Epithelial cell of esophagus (primary cell): Measurements from ENCODE around the gene EYA4.
A peak's percentile ranks its signal among the peaks of the same experiment; 100 is the strongest.

ENCODE experiments used
- DNase-seq: peaks from one replicate; pipeline ENCODE4 v3.0.0; 2010; ENCODE audit warnings: low read depth
- H3K4me3 ChIP-seq: 2 replicates; pipeline ENCODE4 v1.5.1; 2011; ENCODE audit warnings: mild to moderate bottlenecking, low read length, control low read depth
- TF ChIP-seq, protein P1 (sequence below): IDR thresholded peaks from 2 replicates; pipeline ENCODE4 v1.5.1; 2011; ENCODE audit warnings: low read depth, mild to moderate bottlenecking, low read length, control low read depth, inconsistent platforms; ENCODE audit not compliant: insufficient read depth; ENCODE audit errors: missing control alignments

EYA4 gene

DNA sequence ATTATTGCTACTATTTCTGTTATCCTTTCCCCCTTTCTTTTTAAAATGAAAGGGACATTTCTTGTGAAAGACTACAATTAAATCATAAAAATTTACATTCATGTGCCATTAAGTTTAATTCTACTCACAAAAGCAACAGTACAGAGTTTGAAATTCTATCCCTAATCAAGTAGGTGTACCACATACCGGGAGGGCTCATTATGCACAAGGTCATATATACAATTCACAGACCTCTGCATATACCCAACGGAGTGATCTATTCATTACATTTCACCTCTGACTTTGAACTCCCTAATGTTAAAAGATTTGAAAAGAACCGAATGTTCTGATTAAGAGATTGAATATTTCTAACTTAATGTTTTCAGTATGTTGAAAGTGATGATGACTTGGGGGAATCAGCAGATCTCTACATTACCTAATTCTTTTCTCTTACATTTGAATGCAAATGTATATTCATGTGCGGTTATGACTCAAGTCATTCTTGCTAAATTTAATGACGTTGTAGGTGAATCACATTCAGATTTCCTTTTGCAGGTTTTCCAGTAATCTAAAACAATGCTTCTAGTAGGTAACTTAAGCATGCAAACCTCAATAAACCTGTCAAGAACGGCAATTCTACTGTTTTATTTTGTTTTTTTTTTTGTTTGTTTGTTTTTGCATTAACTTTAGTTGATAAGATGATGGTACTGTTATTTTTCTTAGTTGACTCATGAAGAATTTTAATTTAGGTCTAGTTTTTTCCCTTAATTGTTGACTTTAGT lies 7.3 kb downstream of the EYA4 start:
- H3K4me3 ChIP-seq: no peak overlapping the region
- peak; percentile 88 for DNase-seq
- TF ChIP-seq, protein P1, sequence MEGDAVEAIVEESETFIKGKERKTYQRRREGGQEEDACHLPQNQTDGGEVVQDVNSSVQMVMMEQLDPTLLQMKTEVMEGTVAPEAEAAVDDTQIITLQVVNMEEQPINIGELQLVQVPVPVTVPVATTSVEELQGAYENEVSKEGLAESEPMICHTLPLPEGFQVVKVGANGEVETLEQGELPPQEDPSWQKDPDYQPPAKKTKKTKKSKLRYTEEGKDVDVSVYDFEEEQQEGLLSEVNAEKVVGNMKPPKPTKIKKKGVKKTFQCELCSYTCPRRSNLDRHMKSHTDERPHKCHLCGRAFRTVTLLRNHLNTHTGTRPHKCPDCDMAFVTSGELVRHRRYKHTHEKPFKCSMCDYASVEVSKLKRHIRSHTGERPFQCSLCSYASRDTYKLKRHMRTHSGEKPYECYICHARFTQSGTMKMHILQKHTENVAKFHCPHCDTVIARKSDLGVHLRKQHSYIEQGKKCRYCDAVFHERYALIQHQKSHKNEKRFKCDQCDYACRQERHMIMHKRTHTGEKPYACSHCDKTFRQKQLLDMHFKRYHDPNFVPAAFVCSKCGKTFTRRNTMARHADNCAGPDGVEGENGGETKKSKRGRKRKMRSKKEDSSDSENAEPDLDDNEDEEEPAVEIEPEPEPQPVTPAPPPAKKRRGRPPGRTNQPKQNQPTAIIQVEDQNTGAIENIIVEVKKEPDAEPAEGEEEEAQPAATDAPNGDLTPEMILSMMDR: no peak

DNA sequence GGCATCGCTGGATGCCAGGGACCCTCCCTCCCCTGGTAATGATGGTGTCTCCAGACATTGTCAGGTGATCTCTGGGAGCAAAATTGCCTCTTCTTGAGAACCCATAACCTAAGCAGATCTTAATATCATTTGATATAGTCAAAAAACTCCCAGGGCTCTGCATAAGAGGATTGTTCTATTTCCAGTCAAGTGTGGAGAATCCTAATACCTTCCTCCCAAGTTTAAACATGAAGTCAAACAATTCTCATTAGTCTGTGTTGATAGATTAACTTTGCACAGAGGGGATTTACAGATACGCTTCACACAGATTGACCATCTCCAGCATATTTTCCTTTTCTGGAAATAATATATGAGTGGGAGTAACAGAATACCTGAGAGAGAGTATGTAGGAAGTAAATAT lies 10.5 kb downstream of the EYA4 start:
- no peak overlapping the region for H3K4me3 ChIP-seq
- no peak for DNase-seq
- TF ChIP-seq, protein P1: no peak

DNA sequence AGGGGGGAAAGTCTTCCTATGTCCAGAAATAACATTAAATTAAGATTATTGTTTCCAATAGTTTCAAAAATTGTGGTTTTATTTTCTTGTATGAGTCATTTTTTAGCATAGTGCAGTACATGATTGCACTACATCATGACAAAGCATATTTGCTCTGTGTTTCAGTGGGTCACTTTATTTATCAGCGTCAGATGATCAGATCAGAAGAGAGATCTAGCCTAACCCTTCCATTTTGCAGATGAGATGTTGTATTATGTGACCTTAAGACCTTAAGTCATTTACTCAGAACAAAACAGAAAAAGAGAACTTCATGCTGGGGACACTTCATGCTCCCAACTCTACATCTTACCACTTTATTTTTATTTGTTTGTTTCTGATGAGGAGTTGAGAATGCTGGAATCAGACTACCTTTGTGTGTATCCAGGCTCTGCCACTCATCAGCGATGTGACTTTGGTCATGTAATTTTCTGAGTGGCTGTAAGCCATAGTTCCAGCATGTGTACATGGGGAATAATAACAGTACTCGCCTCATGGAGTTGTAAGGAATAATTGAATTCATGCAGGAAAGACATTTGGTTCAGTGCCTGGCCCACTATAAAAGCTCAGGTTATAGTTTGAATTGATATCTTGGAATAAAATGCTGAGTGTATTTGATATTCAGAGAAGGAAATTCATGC lies 13.5 kb downstream of the EYA4 start:
- peak; percentile 53 for DNase-seq
- TF ChIP-seq, protein P1: no peak
- H3K4me3 ChIP-seq: no peak overlapping the region

DNA sequence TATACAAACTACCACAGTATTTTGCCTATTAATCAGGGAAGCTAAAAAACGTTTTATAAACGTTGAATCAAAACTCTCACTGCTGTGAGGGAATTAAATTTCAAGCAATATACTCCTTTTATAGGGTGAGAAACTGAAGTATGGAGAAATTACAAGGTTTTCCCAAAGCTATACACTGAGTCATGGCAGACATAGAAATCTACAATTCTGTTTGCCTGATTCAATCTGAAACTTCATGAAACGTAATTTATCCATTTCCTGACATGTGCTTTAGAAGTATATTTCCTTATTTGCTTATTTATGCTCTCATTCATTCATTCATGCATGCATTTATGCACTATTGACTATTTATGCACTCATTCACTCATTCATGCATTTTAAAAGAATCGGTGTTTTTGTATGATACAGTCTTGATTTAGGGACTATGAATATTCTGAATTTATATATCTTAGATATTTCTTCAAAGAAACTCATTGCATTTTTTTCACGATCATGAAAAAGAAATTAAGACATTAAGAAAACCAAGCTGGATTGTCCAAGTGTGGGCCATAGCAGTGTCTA lies 16.5 kb downstream of the EYA4 start:
- no peak for DNase-seq
- TF ChIP-seq, protein P1: no peak
- H3K4me3 ChIP-seq: no peak overlapping the region

DNA sequence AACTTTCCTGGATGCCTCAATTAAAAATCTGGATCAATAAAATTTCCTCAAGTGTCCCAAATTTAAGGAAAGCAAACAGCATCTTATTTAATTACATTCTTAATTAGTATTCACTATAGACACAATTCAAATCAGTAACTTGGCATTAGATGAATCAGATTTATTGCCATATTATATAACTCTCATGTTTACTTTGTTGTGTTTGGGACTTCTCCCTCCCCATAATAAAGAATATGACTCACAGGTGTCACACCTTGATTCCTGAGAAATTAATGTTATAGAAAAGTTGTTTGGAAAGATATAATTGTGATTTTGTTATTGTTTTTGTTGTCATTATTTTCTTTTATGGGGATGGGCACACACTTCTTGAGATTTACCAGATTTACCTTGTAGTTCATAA lies 18.4 kb downstream of the EYA4 start:
- DNase-seq: peak; percentile 27
- TF ChIP-seq, protein P1: no peak
- no peak overlapping the region for H3K4me3 ChIP-seq

DNA sequence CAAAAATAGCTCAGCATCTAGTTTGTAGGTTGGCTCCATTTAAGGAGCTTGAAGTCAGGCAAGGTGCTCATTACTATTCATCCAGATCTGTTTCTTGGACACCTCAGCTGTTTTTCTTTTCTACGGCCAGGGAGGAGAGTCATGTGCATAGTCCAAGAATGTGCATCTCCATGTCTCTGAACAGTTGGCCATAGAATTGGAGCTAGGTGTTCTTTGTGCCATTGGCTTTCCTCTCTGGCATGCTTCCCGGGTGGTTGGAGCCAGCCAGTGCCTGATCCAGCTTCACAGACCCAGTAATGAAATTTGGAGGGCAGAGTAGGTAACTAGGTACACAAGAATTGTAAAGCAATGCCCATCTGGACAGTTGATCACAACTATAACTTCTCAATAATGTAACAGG lies 21.6 kb downstream of the EYA4 start:
- no peak overlapping the region for H3K4me3 ChIP-seq
- TF ChIP-seq, protein P1: no peak
- DNase-seq: no peak
